Measurements from ENCODE around the gene CFAP20DC.
"Not testable (repeated sequence)": the region's sequence is repeated elsewhere in the genome, so short reads cannot be mapped to it uniquely, and the experiment has no call there.

The CFAP20DC gene

GRCh38 chr3:59049671-59050331, at the start of gene CFAP20DC:
CFAP20DC (minus strand) TSS chr3:59050025; CDS start chr3:59049631, 394 bp downstream.
- DNase-seq (ENCODE audit: low read depth) = peak; percentile 81

GRCh38 chr3:59098516-59098915, 48.7 kb upstream of the CFAP20DC start:
- DNase-seq (ENCODE audit: low read depth) = not testable (repeated sequence)

GRCh38 chr3:59094446-59094845, 44.6 kb upstream of the CFAP20DC start:
- DNase-seq (ENCODE audit: low read depth) = no peak

GRCh38 chr3:59093521-59093920, 43.7 kb upstream of the CFAP20DC start:
- no peak for DNase-seq (ENCODE audit: low read depth)

- DNase-seq (ENCODE audit: low read depth) = no peak
Measured at GRCh38 chr3:59088761-59089160, 38.9 kb upstream of the CFAP20DC start.

GRCh38 chr3:59085976-59086375, 36.2 kb upstream of the CFAP20DC start:
- DNase-seq (ENCODE audit: low read depth) = no peak

- no peak for DNase-seq (ENCODE audit: low read depth)
Measured at GRCh38 chr3:59084583-59084982, 34.8 kb upstream of the CFAP20DC start.

- no peak for DNase-seq (ENCODE audit: low read depth)
Measured at GRCh38 chr3:59082106-59082505, 32.3 kb upstream of the CFAP20DC start.

- DNase-seq (ENCODE audit: low read depth) = no peak
Measured at GRCh38 chr3:59081071-59081470, 31.2 kb upstream of the CFAP20DC start.

GRCh38 chr3:59079962-59080361, 30.1 kb upstream of the CFAP20DC start:
- no peak for DNase-seq (ENCODE audit: low read depth)

- no peak for DNase-seq (ENCODE audit: low read depth)
Measured at GRCh38 chr3:59074764-59075163, 24.9 kb upstream of the CFAP20DC start.

GRCh38 chr3:59072681-59073080, 22.9 kb upstream of the CFAP20DC start:
- no peak for DNase-seq (ENCODE audit: low read depth)

GRCh38 chr3:59069838-59070237, 20.0 kb upstream of the CFAP20DC start:
- no peak for DNase-seq (ENCODE audit: low read depth)

- DNase-seq (ENCODE audit: low read depth) = no peak
Measured at GRCh38 chr3:59065240-59065639, 15.4 kb upstream of the CFAP20DC start.

GRCh38 chr3:59064728-59065127, 14.9 kb upstream of the CFAP20DC start:
- DNase-seq (ENCODE audit: low read depth) = no peak

- DNase-seq (ENCODE audit: low read depth) = no peak
Measured at GRCh38 chr3:59064276-59064675, 14.5 kb upstream of the CFAP20DC start.

GRCh38 chr3:59056706-59057105, 6.9 kb upstream of the CFAP20DC start:
- DNase-seq (ENCODE audit: low read depth) = no peak

GRCh38 chr3:59052803-59053411, 3.1 kb upstream of the CFAP20DC start:
- no peak for DNase-seq (ENCODE audit: low read depth)

- DNase-seq (ENCODE audit: low read depth) = not testable (repeated sequence)
Measured at GRCh38 chr3:59050811-59051414, 1.1 kb upstream of the CFAP20DC start.

- DNase-seq (ENCODE audit: low read depth) = no peak
Measured at GRCh38 chr3:59046839-59047238, 3.0 kb downstream of the CFAP20DC start.

GRCh38 chr3:59043391-59043790, 6.4 kb downstream of the CFAP20DC start:
- DNase-seq (ENCODE audit: low read depth) = no peak

GRCh38 chr3:59040902-59041301, 8.9 kb downstream of the CFAP20DC start:
- DNase-seq (ENCODE audit: low read depth) = no peak

- DNase-seq (ENCODE audit: low read depth) = no peak
Measured at GRCh38 chr3:59027607-59028006, 22.2 kb downstream of the CFAP20DC start.

GRCh38 chr3:59023612-59024011, 26.2 kb downstream of the CFAP20DC start:
- DNase-seq (ENCODE audit: low read depth) = no peak
